Panc1 (cell line): ENCODE measurements around the gene RXRG.

Experiments
- CTCF ChIP-seq: fragments of 450-650 bp; IDR thresholded peaks from 2 replicates; pipeline ENCODE4 v1.5.1; 2017; ENCODE audit warnings: mild to moderate bottlenecking
- POLR2AphosphoS5 ChIP-seq: IDR thresholded peaks from 2 replicates; pipeline ENCODE4 v1.6.1; 2012; ENCODE audit warnings: mild to moderate bottlenecking, low read depth, low read length, moderate library complexity
- REST ChIP-seq, 2 experiments: IDR thresholded peaks; 2 replicates each; pipeline ENCODE4 v1.6.1; 2011 to 2012; ENCODE audit warnings: low read depth in 2 of 2, control low read depth in 1 of 2, low read length in 1 of 2, mild to moderate bottlenecking in 1 of 2, moderate library complexity in 1 of 2; ENCODE audit not compliant: insufficient read depth in 1 of 2
- TCF7L2 ChIP-seq: IDR thresholded peaks from 2 replicates; pipeline ENCODE4 v1.6.1; 2011; ENCODE audit warnings: mild to moderate bottlenecking, low read depth, low read length, inconsistent platforms

- TF ChIP-seq CTCF (no peak), POLR2AphosphoS5 (no peak), TCF7L2 (no peak), REST (IDR thresholded peaks at IDR 0.05; ENCODE audit: insufficient read depth in 1 of 2, low read depth in 2 of 2, low read length in 1 of 2) (no peak)
Observed at GRCh38 chr1:165383599-165384405, 61.1 kb downstream of the RXRG start.
